CD4-positive, CD25-positive, alpha-beta regulatory T cell (primary cell): ENCODE data around the gene MEPE. TPM values are rescaled to one million over a fixed set of nuclear protein-coding genes. Genes with fewer than 3 reads are reported as not detected.

Experiments
- ATAC-seq, 2 donors: fragments of 150-1000 bp; cut with Tn5 transposase; one replicate each; pipeline ENCODE4 v1.10.0; 2021; ENCODE audit warnings: low read depth in 2 of 2, moderate number of reproducible peaks in 2 of 2, moderate library complexity in 1 of 2
- DNase-seq, 3 donors: peaks; one replicate each; pipeline versions ENCODE4 v3.0.0 to v3.0.0-alpha.2; 2012 to 2022; ENCODE audit warnings: mixed read lengths in 1 of 3
- H3K27ac ChIP-seq: one replicate; pipeline ENCODE4 v1.7.0; 2013; ENCODE audit warnings: mild to moderate bottlenecking, low read length; ENCODE audit not compliant: insufficient read depth, poor library complexity, severe bottlenecking
- H3K27me3 ChIP-seq: one replicate; pipeline ENCODE4 v1.7.0; 2013; ENCODE audit warnings: low read length; ENCODE audit not compliant: control insufficient read depth, insufficient read depth
- H3K36me3 ChIP-seq: one replicate; pipeline ENCODE4 v1.7.0; 2013; ENCODE audit warnings: mild to moderate bottlenecking, low read length, moderate library complexity; ENCODE audit not compliant: control insufficient read depth, insufficient read depth
- H3K4me1 ChIP-seq: 2 replicates; pipeline ENCODE4 v1.7.0; 2013; ENCODE audit warnings: mild to moderate bottlenecking, low read length; ENCODE audit not compliant: insufficient read depth, control insufficient read depth, poor library complexity, severe bottlenecking
- H3K4me3 ChIP-seq: one replicate; pipeline ENCODE4 v1.7.0; 2013; ENCODE audit warnings: low read depth, mild to moderate bottlenecking, low read length, moderate library complexity
- H3K9me3 ChIP-seq, 2 experiments: 1 replicate in 1 of 2; 2 replicates in 1 of 2; pipeline ENCODE4 v1.7.0; 2013; ENCODE audit warnings: low read length in 2 of 2, mild to moderate bottlenecking in 1 of 2, moderate library complexity in 1 of 2; ENCODE audit not compliant: control insufficient read depth in 2 of 2
- H3K27ac Mint-ChIP-seq, 3 donors: one replicate each; pipeline ENCODE4 v1.8.0; 2020 to 2022; ENCODE audit warnings: mild to moderate bottlenecking in 3 of 3, mixed read lengths in 3 of 3, moderate library complexity in 2 of 3
- H3K27me3 Mint-ChIP-seq: one replicate; pipeline ENCODE4 v1.8.0; 2022; ENCODE audit warnings: mild to moderate bottlenecking, mixed read lengths
- H3K36me3 Mint-ChIP-seq: one replicate; pipeline ENCODE4 v1.8.0; 2020; ENCODE audit warnings: mixed read lengths
- H3K4me1 Mint-ChIP-seq, 4 donors: one replicate each; pipeline ENCODE4 v1.8.0; 2020 to 2022; ENCODE audit warnings: mixed read lengths in 4 of 4, mild to moderate bottlenecking in 1 of 4
- H3K4me3 Mint-ChIP-seq, 4 donors: one replicate each; pipeline ENCODE4 v1.8.0; 2020 to 2022; ENCODE audit warnings: mild to moderate bottlenecking in 4 of 4, mixed read lengths in 4 of 4, moderate library complexity in 3 of 4
- H3K9me3 Mint-ChIP-seq, 7 donors: one replicate each; pipeline ENCODE4 v1.8.0; 2020 to 2022; ENCODE audit warnings: mixed read lengths in 7 of 7, mild to moderate bottlenecking in 3 of 7, moderate library complexity in 2 of 7
- polyA plus RNA-seq, 4 donors: library from polyadenylated mRNA; unstranded; fragments of 300-500 nt; fragmentation: Illumina TruSeq; gene quantifications; one replicate each; pipeline ENCODE4 v1.2.3, GENCODE V29; 2021
- total RNA-seq: library from RNA; stranded (reverse); gene quantifications from one replicate; pipeline ENCODE4 v1.2.3, GENCODE V29; 2022

Gene MEPE, protein sequence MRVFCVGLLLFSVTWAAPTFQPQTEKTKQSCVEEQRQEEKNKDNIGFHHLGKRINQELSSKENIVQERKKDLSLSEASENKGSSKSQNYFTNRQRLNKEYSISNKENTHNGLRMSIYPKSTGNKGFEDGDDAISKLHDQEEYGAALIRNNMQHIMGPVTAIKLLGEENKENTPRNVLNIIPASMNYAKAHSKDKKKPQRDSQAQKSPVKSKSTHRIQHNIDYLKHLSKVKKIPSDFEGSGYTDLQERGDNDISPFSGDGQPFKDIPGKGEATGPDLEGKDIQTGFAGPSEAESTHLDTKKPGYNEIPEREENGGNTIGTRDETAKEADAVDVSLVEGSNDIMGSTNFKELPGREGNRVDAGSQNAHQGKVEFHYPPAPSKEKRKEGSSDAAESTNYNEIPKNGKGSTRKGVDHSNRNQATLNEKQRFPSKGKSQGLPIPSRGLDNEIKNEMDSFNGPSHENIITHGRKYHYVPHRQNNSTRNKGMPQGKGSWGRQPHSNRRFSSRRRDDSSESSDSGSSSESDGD
- total RNA-seq (not detected), polyA plus RNA-seq (not detected)

DNA sequence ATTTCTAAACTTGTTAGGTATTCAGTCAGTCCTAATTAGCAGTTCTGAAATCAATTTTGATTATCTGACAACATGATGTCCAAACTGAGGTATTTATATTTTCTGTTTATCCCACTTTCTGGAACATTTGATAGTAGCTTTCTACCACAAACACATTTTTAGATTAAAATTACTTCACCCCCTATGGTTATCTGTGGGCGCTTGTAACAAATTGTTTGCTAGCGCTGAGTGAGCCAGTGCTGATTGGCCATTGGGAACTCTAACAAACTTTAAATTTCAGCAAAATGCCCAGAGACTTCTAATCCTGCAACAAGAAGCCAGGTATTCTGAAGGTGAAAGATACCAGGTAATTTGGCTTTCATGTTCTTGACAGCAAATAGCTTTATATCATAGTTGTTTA is at the start of gene MEPE:
MEPE (plus strand) TSS at position 301 of the 400 bp plus-strand sequence. CDS start 1,746 bp downstream, outside the sequence.
- ATAC-seq (no peak), DNase-seq (no peak)
- no peaks in the 10 kb centered on the region for H3K36me3 ChIP-seq
- Mint-ChIP-seq H3K9me3 (peaks cover 0 to 5% (median 0%) of the 10 kb centered on the region in 7 donors), H3K4me3 (no peak within 1 kb of the TSS), H3K27me3 (no peaks in the 10 kb centered on the region), H3K36me3 (no peaks in the 10 kb centered on the region), H3K27ac (no peak within 1 kb of the TSS), H3K4me1 (no peaks in the 10 kb centered on the region)
- no peak within 1 kb of the TSS for H3K27ac ChIP-seq
- no peak within 1 kb of the TSS for H3K4me3 ChIP-seq
- H3K9me3 ChIP-seq = no peaks in the 10 kb centered on the region
- H3K4me1 ChIP-seq = no peaks in the 10 kb centered on the region
- peaks cover 3% of the 10 kb centered on the region for H3K27me3 ChIP-seq

DNA sequence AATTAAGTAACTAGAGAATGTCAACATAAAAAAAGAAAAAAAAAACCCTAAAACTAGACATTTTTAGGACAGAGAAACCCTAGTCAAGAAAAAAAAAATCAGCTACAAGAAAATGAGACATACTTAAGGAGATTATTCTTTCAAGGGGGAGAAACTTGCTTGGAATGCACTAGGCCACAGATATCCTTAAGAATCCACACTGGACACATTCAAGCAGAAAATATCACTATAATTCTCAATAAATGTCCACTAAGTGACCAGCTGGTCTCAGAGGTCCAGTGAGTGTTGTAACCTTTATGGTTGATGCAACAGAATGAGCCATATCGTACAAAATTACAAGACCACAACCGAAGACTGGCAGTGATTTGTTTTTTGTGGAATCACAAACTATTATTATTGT is 49.0 kb upstream of the MEPE start:
- H3K9me3 Mint-ChIP-seq = peaks cover 0 to 1% (median 0%) of the 10 kb centered on the region in 7 donors
- no peak for DNase-seq

DNA sequence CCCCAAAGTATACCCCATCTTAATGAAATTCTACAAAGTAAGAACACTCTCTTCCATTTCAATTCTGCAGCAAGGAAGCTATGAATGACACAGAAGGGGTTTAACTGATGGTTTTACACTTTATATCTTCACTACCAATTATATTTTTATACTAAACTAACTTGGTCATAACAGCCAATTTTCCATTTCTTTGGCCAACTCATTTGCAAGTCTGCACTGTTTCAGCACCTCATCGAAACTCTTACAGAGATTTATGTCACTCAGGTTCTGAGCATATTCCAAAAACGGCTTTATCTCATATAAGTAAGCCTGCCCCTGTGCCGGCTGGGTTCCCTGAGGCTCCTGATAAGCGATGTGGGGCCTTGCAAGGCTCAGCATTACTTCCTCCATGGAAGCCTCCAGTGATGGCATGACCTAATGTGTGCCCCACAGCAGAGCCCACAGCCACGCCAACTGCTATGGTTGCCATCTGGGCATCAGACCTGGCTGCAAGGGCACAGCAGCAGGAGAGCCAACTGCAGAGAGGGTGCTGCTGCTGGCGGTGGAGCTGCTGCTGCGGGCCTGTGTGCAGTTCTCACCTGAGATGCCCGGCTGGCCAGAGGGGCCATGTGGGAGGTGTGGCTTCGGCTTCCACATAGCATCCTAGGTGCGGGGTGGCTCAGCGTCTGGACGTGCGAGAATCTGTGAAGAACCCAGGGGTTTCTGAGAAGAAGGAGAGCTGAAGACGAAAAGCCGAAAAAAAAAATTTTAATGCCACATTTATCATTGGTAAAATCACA is 46.8 kb upstream of the MEPE start:
- H3K9me3 Mint-ChIP-seq = peaks cover 0 to 1% (median 0%) of the 10 kb centered on the region in 7 donors
- no peak overlapping the region for H3K4me3 ChIP-seq
- no peak overlapping the region for H3K27ac Mint-ChIP-seq
- ATAC-seq = no peak
- H3K36me3 ChIP-seq = no peaks in the 10 kb centered on the region
- H3K4me3 Mint-ChIP-seq = no peak overlapping the region
- H3K27ac ChIP-seq = no peak overlapping the region
- H3K4me1 Mint-ChIP-seq = no peaks in the 10 kb centered on the region
- no peaks in the 10 kb centered on the region for H3K9me3 ChIP-seq
- H3K27me3 Mint-ChIP-seq = no peaks in the 10 kb centered on the region
- no peaks in the 10 kb centered on the region for H3K4me1 ChIP-seq
- H3K36me3 Mint-ChIP-seq = no peaks in the 10 kb centered on the region
- no peaks in the 10 kb centered on the region for H3K27me3 ChIP-seq
- DNase-seq = no peak

More for the DNA sequence above, 49.0 kb upstream of the MEPE start:
- no peak for ATAC-seq
- H3K27me3 ChIP-seq = no peaks in the 10 kb centered on the region
- H3K4me1 Mint-ChIP-seq = no peaks in the 10 kb centered on the region
- no peak overlapping the region for H3K27ac ChIP-seq
- no peaks in the 10 kb centered on the region for H3K27me3 Mint-ChIP-seq
- H3K9me3 ChIP-seq = no peaks in the 10 kb centered on the region
- H3K4me3 Mint-ChIP-seq = no peak overlapping the region
- no peaks in the 10 kb centered on the region for H3K36me3 Mint-ChIP-seq
- no peaks in the 10 kb centered on the region for H3K36me3 ChIP-seq
- no peak overlapping the region for H3K4me3 ChIP-seq
- H3K27ac Mint-ChIP-seq = no peak overlapping the region
- H3K4me1 ChIP-seq = no peaks in the 10 kb centered on the region

DNA sequence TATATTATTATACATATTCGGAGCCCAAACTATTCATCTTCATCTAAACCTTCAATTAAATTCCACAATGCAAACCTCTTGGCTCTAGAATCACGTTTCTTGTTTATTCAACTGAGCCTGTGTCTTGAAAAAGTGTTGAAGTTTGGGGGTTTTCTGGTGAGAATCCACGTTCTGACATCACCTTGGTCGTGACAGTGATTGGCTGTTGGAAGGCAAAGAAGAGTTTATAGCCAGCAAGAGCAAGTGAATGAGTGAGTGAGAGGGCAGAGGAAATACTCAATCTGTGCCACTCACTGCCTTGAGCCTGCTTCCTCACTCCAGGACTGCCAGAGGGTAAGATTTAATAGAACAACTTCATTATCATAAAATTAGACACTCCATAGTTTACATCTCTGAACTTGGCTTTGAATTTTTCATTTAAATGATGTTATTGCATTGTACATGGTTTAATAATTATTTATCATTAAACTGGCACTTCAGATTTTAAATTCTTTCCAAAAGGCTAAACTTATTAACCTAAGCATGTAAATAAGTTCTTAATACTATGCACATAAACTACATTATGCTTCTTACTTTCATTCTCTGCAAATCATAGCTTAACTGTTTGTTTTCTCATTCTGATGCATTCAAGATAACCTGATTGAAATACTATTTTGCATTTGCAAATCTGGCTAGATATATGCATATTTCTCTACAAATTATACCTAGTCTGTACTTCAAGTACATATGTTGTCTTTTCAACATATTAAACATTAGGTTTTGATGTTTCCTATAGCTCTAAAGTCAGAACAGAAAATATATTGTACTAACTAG is 33.3 kb upstream of the MEPE start, which contains the start of gene IBSP:
IBSP (plus strand) TSS at position 254 of the 813 bp plus-strand sequence. CDS start 2,808 bp downstream, outside the sequence.
- Mint-ChIP-seq H3K36me3 (no peaks in the 10 kb centered on the region), H3K9me3 (peaks cover 0 to 2% (median 0%) of the 10 kb centered on the region in 7 donors)

DNA sequence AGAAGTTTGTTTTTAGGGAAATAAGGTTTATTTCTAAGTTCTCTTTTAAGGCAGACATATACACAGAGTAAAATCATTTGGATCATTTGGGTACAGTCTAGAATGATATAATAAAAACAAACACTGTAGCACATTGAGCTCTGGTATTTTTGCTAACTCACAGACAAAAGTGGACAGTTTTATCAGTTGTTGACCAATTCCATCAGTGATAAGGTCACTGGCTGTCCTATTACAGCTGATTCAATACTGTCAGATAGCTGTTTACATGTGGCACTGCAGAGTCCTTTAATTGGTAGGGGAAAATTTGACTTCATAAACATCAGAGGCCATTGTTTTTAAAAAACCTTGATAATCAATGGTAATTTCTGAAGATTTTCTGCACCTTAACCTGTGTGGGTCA is 29.9 kb upstream of the MEPE start:
- Histone ChIP-seq H3K36me3 (no peaks in the 10 kb centered on the region), H3K27me3 (no peaks in the 10 kb centered on the region), H3K4me1 (no peaks in the 10 kb centered on the region), H3K9me3 (no peaks in the 10 kb centered on the region), H3K4me3 (no peak overlapping the region), H3K27ac (no peak overlapping the region)
- Mint-ChIP-seq H3K36me3 (no peaks in the 10 kb centered on the region), H3K27me3 (peaks cover 8% of the 10 kb centered on the region), H3K4me3 (no peak overlapping the region), H3K27ac (no peak overlapping the region), H3K9me3 (peaks cover 0 to 1% (median 0%) of the 10 kb centered on the region in 7 donors), H3K4me1 (no peaks in the 10 kb centered on the region)
- ATAC-seq = no peak
- DNase-seq = no peak

More for the DNA sequence above, 33.3 kb upstream of the MEPE start, which contains the start of gene IBSP:
- no peak within 1 kb of the TSS for H3K27ac ChIP-seq
- no peaks in the 10 kb centered on the region for H3K4me1 Mint-ChIP-seq
- no peak within 1 kb of the TSS for H3K4me3 Mint-ChIP-seq
- ATAC-seq (no peak), DNase-seq (no peak)
- H3K4me1 ChIP-seq = no peaks in the 10 kb centered on the region
- no peaks in the 10 kb centered on the region for H3K9me3 ChIP-seq
- no peak within 1 kb of the TSS for H3K27ac Mint-ChIP-seq
- H3K4me3 ChIP-seq = no peak within 1 kb of the TSS
- no peaks in the 10 kb centered on the region for H3K36me3 ChIP-seq
- peaks cover 4% of the 10 kb centered on the region for H3K27me3 Mint-ChIP-seq
- no peaks in the 10 kb centered on the region for H3K27me3 ChIP-seq

DNA sequence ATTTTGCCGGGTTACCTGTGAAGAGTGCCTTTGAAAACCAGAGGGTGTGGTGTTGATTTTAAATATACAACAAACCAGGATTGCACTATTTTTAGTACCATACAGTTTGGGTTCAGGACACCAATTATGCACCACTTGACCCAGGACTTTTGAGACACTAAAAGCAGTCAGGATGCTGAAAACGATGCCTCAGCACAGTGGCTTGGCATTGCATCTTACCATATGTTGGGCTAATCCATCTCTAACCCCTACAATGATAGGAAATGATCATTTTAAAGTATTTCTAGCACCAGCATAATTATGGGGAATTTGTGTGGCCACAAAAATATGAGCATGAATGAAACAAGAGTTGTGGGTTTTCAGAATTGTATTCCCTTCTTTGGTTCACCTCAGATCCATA is 29.3 kb upstream of the MEPE start:
- Histone ChIP-seq H3K27ac (no peak overlapping the region), H3K9me3 (no peaks in the 10 kb centered on the region), H3K4me1 (no peaks in the 10 kb centered on the region), H3K4me3 (no peak overlapping the region), H3K36me3 (no peaks in the 10 kb centered on the region), H3K27me3 (no peaks in the 10 kb centered on the region)
- DNase-seq (no peak), ATAC-seq (no peak)
- Mint-ChIP-seq H3K27me3 (peaks cover 8% of the 10 kb centered on the region), H3K36me3 (no peaks in the 10 kb centered on the region), H3K4me1 (no peaks in the 10 kb centered on the region), H3K27ac (no peak overlapping the region), H3K4me3 (no peak overlapping the region), H3K9me3 (peaks cover 0 to 1% (median 0%) of the 10 kb centered on the region in 7 donors)

DNA sequence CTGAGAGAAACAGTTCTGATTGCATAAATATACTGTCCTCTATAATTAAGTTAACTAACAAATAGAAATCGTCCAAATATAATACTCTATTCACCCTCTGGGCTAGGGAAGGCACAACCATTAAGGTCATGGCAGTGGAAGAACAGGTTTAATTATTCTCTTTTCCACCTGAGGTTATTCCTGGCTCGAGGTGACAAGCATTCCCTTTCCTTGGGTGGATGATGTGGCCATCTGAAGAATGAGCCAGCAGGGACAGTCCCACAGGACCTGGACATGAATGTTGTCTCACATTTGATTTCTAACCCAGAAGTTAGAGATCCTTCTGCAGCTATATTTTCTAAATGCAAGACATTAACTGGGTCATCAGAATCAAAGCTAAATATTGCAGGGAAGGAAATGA is 27.9 kb upstream of the MEPE start:
- Histone ChIP-seq H3K9me3 (no peaks in the 10 kb centered on the region), H3K4me3 (no peak overlapping the region), H3K4me1 (no peaks in the 10 kb centered on the region), H3K36me3 (no peaks in the 10 kb centered on the region), H3K27me3 (no peaks in the 10 kb centered on the region), H3K27ac (no peak overlapping the region)
- Mint-ChIP-seq H3K4me1 (no peaks in the 10 kb centered on the region), H3K27me3 (peaks cover 8% of the 10 kb centered on the region), H3K27ac (no peak overlapping the region), H3K36me3 (no peaks in the 10 kb centered on the region), H3K9me3 (peaks cover 0 to 1% (median 0%) of the 10 kb centered on the region in 7 donors), H3K4me3 (no peak overlapping the region)
- no peak for DNase-seq
- ATAC-seq = no peak
